Neural progenitor cell (in vitro differentiated cells): Measurements from ENCODE around the gene CCL7.

Experiments used
- CTCF ChIP-seq: fragments of 200-600 bp; sonication (generic); IDR thresholded peaks from 2 replicates; pipeline ENCODE4 v1.5.1; 2017; ENCODE audit warnings: antibody characterized with exemption, mild to moderate bottlenecking
- EZH2 ChIP-seq: fragments of 200-600 bp; sonication (generic); IDR thresholded peaks from 2 replicates; pipeline ENCODE4 v1.6.1; 2017; ENCODE audit warnings: antibody characterized with exemption, mild to moderate bottlenecking, moderate library complexity

DNA sequence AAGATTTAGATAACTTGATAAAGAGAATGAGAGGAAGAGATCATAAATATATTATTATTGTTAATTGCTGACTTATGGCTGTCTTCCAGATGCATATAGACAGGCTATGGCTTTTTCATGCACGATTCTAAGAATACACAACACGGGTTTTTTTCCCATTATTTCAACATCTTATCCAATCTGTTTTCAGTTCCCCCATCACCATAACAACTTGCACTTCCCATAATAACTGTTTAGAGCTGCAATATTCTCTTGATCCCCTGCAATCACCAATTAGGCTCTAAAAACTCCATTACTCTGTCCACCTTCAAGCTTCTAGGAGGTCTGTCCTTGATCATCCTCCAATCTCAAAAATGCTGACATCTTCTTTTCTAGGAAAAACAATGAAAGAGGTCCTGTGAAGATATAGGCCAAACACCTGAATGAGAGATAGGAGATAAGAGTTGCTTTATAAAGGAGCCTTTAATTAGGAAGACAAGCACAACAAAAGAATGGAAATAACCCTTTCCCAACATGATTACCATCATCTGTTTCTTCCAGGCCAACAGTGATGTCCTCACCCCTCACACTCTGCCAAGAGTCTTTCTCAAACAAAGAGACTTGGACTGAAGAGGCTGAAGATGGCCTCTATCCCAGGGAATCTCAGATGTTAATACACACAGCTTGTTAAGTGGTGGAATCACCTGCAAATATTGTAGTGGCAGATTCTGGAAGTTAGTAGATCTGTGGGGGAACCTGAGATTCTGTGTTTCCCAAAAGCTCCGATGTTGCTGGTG is 47.1 kb upstream of the CCL7 start:
- TF ChIP-seq EZH2 (no peak), CTCF (no peak)
